Activated naive CD8-positive, alpha-beta T cell treated with anti-CD3 and anti-CD28 coated beads, Interleukin-2, amount 50 U/mL, for 24 hours (primary cell): ENCODE results near the gene RTN4.

Source experiments
- ATAC-seq: fragments of 150-1000 bp; cut with Tn5 transposase; one replicate; pipeline ENCODE4 v1.10.0; 2021
- DNase-seq: peaks from one replicate; pipeline ENCODE4 v3.0.0; 2021
- H3K27ac Mint-ChIP-seq: one replicate; pipeline ENCODE4 v1.8.0; 2021; ENCODE audit warnings: mild to moderate bottlenecking, mixed read lengths
- H3K27me3 Mint-ChIP-seq: one replicate; pipeline ENCODE4 v1.8.0; 2021; ENCODE audit warnings: mixed read lengths
- H3K36me3 Mint-ChIP-seq: one replicate; pipeline ENCODE4 v1.8.0; 2021; ENCODE audit warnings: low read depth, mixed read lengths
- H3K4me1 Mint-ChIP-seq: one replicate; pipeline ENCODE4 v1.8.0; 2021; ENCODE audit warnings: mixed read lengths
- H3K4me3 Mint-ChIP-seq: one replicate; pipeline ENCODE4 v1.8.0; 2021; ENCODE audit warnings: mild to moderate bottlenecking, moderate library complexity, mixed read lengths
- H3K9me3 Mint-ChIP-seq: one replicate; pipeline ENCODE4 v1.8.0; 2021; ENCODE audit warnings: mixed read lengths

The RTN4 gene

DNA sequence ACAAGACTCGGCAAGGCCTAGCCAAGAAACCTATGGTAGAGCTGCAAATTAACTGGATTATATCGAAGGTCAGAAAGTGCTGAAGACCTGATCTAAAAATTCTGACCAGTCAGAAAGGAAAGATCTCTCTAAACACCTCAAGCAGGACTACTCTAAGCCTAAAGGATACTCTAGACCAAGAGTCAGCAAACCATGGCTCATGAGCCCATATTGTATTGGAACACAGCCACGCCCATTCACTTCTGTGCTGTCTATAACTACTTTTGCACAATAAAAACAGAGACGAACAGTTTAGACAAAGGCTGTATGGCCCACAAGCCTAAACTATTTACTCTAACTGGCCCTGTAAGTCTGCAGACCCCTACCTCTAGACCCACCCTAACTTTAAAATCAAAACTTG, 18.7 kb downstream of the RTN4 start:
- Mint-ChIP-seq H3K4me1 (peaks cover 49% of the 10 kb centered on the region), H3K9me3 (peaks cover 11% of the 10 kb centered on the region), H3K27me3 (no peaks in the 10 kb centered on the region), H3K27ac (no peak overlapping the region), H3K4me3 (no peak overlapping the region), H3K36me3 (peaks cover 6% of the 10 kb centered on the region)
- ATAC-seq (no peak), DNase-seq (no peak)

DNA sequence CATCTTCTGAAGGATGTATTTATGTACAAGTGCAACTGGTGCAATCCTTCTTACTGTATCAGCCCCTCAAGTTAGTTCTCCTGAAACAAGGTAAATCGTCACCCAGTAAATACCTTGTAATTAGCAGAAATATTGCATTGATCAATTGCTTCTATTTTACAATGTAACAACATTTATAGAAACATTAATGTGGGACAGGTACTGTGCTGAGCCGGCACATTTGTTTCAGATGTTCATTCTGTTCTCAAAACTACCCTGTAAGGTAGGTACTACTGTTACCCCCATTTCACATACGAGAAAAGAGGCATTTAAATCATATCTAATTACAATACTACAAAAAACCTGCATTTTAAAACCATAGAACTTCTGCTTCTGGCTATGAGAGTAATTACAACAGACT, 19.5 kb downstream of the RTN4 start:
- Mint-ChIP-seq H3K27me3 (no peaks in the 10 kb centered on the region), H3K36me3 (peaks cover 4% of the 10 kb centered on the region), H3K9me3 (peaks cover 8% of the 10 kb centered on the region), H3K4me3 (no peak overlapping the region), H3K27ac (no peak overlapping the region), H3K4me1 (peaks cover 47% of the 10 kb centered on the region)
- DNase-seq (no peak), ATAC-seq (no peak)

DNA sequence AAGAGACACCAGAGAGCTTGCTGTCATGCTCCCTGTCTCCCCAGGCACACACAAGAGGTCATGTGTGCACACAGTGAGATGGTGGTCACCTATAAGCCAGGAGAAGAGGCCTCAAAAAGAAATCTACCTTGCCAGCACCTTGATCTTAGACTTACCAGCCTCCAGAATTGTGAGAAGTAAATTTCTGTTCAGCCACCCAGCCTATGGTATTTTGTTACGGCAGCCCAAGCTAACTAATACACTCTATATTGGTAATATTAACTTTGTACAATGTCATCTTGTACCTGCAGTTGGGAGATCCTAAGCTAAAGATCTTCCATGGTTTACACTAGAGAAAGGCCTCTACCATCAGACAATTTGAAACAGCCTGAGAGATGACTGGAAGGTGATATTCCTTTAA, 21.2 kb downstream of the RTN4 start:
- no peak overlapping the region for H3K27ac Mint-ChIP-seq
- H3K9me3 Mint-ChIP-seq, result no peaks in the 10 kb centered on the region
- DNase-seq, result no peak
- no peaks in the 10 kb centered on the region for H3K27me3 Mint-ChIP-seq
- no peak for ATAC-seq
- H3K36me3 Mint-ChIP-seq, result no peaks in the 10 kb centered on the region
- peaks cover 32% of the 10 kb centered on the region for H3K4me1 Mint-ChIP-seq
- H3K4me3 Mint-ChIP-seq, result no peak overlapping the region

DNA sequence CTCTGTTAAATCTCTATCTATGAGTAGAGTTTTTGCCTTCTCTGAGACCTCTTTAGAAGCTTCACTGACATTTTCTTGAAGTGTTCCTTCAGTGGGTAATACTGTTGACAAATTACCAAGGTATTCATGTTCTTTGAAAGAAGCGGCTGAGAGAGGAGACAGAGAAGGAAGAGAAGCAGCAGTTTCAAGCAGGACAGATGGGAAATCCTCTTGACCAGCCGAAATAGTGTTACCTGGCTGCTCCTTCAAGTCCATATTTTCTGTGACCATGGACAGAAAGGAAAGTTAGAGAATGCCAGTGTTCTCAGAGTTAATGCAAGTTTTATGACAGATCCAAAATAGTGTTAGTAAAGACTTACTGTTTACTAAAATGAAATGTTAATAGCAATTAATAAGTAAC, 23.0 kb downstream of the RTN4 start:
- ATAC-seq (no peak), DNase-seq (no peak)
- Mint-ChIP-seq H3K27me3 (no peaks in the 10 kb centered on the region), H3K27ac (no peak overlapping the region), H3K4me3 (no peak overlapping the region), H3K9me3 (no peaks in the 10 kb centered on the region), H3K36me3 (no peaks in the 10 kb centered on the region), H3K4me1 (peaks cover 17% of the 10 kb centered on the region)

DNA sequence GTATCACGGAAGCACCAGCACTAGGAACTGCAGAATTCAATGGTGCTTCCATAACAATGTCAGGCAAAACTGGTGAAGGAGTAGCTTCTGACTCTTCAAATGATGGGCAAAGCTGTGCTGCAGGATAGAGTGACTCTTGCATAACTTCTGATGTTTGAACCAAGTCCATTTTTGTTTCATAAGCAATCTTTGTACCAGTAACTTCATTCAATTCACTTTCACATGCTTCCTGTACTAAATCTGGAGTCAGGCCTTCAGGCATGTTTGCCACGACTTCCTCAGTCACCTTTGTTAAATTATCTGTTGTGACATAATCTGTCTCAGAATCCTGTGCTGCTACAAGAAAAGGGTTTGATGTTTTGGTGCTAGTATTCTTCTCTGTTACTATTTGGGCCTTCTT, 24.0 kb downstream of the RTN4 start:
- no peak for DNase-seq
- H3K4me1 Mint-ChIP-seq, result peaks cover 12% of the 10 kb centered on the region
- no peak overlapping the region for H3K27ac Mint-ChIP-seq
- no peaks in the 10 kb centered on the region for H3K9me3 Mint-ChIP-seq
- no peak overlapping the region for H3K4me3 Mint-ChIP-seq
- ATAC-seq, result no peak
- H3K27me3 Mint-ChIP-seq, result no peaks in the 10 kb centered on the region
- H3K36me3 Mint-ChIP-seq, result peaks cover 2% of the 10 kb centered on the region

GRCh38 chr2:55025627-55026026, 24.6 kb downstream of the RTN4 start:
- ATAC-seq (no peak), DNase-seq (no peak)
- H3K27ac Mint-ChIP-seq, result no peak overlapping the region
- H3K4me1 Mint-ChIP-seq, result peaks cover 12% of the 10 kb centered on the region
- no peak overlapping the region for H3K4me3 Mint-ChIP-seq
- H3K27me3 Mint-ChIP-seq, result no peaks in the 10 kb centered on the region
- H3K36me3 Mint-ChIP-seq, result peaks cover 4% of the 10 kb centered on the region
- no peaks in the 10 kb centered on the region for H3K9me3 Mint-ChIP-seq

GRCh38 chr2:55025082-55025481, 25.2 kb downstream of the RTN4 start:
- DNase-seq (no peak), ATAC-seq (no peak)
- H3K27ac Mint-ChIP-seq, result no peak overlapping the region
- H3K4me1 Mint-ChIP-seq, result peaks cover 9% of the 10 kb centered on the region
- H3K36me3 Mint-ChIP-seq, result peaks cover 9% of the 10 kb centered on the region
- H3K27me3 Mint-ChIP-seq, result no peaks in the 10 kb centered on the region
- peaks cover 1% of the 10 kb centered on the region for H3K9me3 Mint-ChIP-seq
- H3K4me3 Mint-ChIP-seq, result no peak overlapping the region

DNA sequence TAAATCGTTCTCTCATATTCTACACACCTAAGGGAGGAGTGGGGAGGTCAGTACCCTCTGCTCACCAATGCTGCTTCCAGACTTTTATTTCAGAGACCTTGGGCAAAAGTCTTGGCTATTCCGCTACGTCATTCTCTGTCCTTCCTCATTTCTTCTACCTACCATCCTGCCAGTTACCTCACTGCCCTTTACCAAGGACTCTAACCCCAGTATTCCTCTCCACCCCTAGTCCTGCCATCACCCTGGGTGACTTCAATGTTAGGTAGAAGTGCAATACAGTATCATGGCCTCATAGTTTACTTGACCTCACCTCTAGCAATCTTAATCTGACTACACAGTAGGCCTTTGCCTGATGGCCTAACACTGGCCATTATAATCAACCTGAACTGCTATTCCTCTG, 27.8 kb downstream of the RTN4 start:
- DNase-seq, result no peak
- Mint-ChIP-seq H3K27me3 (no peaks in the 10 kb centered on the region), H3K4me1 (peaks cover 6% of the 10 kb centered on the region), H3K36me3 (peaks cover 18% of the 10 kb centered on the region), H3K4me3 (no peak overlapping the region), H3K27ac (no peak overlapping the region), H3K9me3 (peaks cover 6% of the 10 kb centered on the region)
- ATAC-seq, result no peak

DNA sequence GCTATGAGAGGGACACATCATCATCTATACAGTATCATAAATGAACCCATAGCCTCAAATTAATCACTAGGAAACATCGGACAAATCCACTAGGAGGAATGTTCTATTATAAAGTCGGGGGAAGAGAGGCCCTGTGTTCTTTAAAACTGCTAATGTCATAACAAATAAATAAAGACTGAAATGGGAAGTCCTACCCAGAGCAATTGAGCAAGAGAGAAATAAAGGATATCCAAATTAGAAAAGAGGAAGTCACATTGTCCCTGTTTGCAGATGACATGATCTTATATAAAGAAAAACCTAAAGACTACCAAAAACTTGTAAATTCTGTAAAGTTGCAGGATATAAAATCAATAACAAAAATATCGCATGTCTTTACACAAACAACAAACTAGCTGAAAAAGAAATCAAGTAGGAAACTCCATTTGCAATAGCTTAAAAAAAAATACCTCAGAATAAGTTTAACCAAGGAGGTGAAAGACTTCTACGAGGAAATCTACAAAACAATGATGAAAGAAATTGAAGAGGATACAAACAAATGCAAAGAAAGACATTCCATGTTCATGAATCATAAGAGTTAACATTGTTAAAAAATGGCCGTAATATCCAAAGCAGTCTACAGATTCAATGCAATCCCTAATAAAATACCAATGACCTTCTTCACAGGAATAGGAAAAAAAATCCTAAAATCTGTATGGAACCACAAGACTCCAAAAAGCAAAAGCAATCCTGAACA, 30.6 kb downstream of the RTN4 start:
- Mint-ChIP-seq H3K4me3 (no peak overlapping the region), H3K4me1 (peaks cover 9% of the 10 kb centered on the region), H3K27me3 (no peaks in the 10 kb centered on the region), H3K9me3 (peaks cover 6% of the 10 kb centered on the region), H3K27ac (no peak overlapping the region), H3K36me3 (peaks cover 21% of the 10 kb centered on the region)
- DNase-seq (no peak), ATAC-seq (no peak)

GRCh38 chr2:55018619-55019018, 31.6 kb downstream of the RTN4 start:
- H3K4me3 Mint-ChIP-seq, result no peak overlapping the region
- peaks cover 6% of the 10 kb centered on the region for H3K9me3 Mint-ChIP-seq
- peaks cover 9% of the 10 kb centered on the region for H3K4me1 Mint-ChIP-seq
- H3K36me3 Mint-ChIP-seq, result peaks cover 21% of the 10 kb centered on the region
- no peaks in the 10 kb centered on the region for H3K27me3 Mint-ChIP-seq
- no peak overlapping the region for H3K27ac Mint-ChIP-seq
- DNase-seq, result no peak
- ATAC-seq, result no peak

GRCh38 chr2:55017880-55018279, 32.4 kb downstream of the RTN4 start:
- H3K27me3 Mint-ChIP-seq, result no peaks in the 10 kb centered on the region
- ATAC-seq (no peak), DNase-seq (no peak)
- no peak overlapping the region for H3K4me3 Mint-ChIP-seq
- peaks cover 21% of the 10 kb centered on the region for H3K36me3 Mint-ChIP-seq
- H3K27ac Mint-ChIP-seq, result no peak overlapping the region
- peaks cover 13% of the 10 kb centered on the region for H3K4me1 Mint-ChIP-seq
- peaks cover 6% of the 10 kb centered on the region for H3K9me3 Mint-ChIP-seq

DNA sequence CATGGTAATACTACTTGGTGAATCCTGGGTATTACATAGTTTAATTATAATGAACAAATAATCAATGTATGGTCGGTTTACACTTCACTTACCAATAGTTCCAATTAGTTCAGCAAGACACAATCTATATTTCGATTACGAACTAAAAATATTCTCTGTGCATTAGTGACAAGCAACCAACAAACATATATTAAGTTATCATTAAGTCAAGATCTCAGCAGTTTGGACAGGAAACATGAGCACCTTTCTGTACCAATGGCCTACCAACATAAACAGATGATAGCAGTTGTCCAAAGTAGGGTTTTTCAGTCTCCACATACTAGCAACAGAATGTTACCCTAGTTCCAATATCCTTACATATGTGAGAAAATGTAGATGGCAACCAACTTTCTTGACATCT, 32.8 kb downstream of the RTN4 start:
- H3K27ac Mint-ChIP-seq, result no peak overlapping the region
- H3K27me3 Mint-ChIP-seq, result no peaks in the 10 kb centered on the region
- H3K9me3 Mint-ChIP-seq, result peaks cover 6% of the 10 kb centered on the region
- H3K36me3 Mint-ChIP-seq, result peaks cover 21% of the 10 kb centered on the region
- peaks cover 13% of the 10 kb centered on the region for H3K4me1 Mint-ChIP-seq
- no peak for DNase-seq
- H3K4me3 Mint-ChIP-seq, result no peak overlapping the region
- no peak for ATAC-seq

DNA sequence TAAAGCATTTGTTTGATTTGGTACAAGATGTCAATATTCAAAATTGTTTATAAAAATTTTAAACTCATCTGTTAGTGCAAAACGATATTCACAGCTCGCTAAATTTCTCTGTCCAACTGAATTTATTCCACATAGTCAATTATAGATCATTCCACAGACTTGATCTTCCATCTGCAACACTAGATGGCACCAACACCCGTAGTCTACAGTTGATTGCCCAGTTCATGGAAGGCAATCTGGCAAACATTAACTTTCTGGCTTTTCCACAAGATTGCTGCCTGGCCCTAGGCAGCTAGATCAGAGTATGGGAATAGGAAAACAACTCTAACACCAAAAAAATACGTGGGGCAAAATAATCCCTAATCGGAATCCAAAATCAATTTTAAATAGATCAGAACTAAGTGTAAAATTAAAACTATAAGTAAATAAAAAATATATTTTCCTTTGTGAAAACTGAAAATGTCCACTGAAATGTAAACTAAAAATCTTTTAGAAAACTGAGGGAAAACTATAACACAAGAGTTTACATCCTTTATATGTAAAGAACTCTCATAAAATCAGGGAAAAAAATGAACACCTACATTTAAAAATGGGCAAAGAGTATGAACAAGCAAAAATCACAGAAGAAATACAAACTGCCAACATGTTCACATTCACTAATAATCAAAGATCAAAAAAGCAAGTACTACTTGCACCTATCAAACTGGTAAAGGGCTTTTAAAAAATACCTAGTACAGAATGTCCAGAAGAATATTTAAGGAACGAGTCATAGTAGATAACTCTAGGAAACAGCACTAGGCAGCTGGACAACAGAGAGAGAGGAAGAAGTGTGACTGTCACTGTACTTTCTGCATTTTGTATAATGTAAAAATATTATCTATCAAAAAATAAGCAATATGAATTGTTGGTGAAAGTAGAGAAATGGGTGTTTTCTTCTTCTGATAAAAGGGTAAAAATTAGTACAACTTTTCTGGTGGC, 35.0 kb downstream of the RTN4 start:
- peaks cover 31% of the 10 kb centered on the region for H3K4me1 Mint-ChIP-seq
- H3K27ac Mint-ChIP-seq, result no peak overlapping the region
- H3K9me3 Mint-ChIP-seq, result peaks cover 6% of the 10 kb centered on the region
- peaks cover 13% of the 10 kb centered on the region for H3K36me3 Mint-ChIP-seq
- ATAC-seq (no peak), DNase-seq (no peak)
- no peak overlapping the region for H3K4me3 Mint-ChIP-seq
- H3K27me3 Mint-ChIP-seq, result no peaks in the 10 kb centered on the region

- Mint-ChIP-seq H3K27ac (no peak overlapping the region), H3K4me1 (peaks cover 36% of the 10 kb centered on the region), H3K36me3 (peaks cover 3% of the 10 kb centered on the region), H3K4me3 (no peak overlapping the region), H3K27me3 (no peaks in the 10 kb centered on the region), H3K9me3 (no peaks in the 10 kb centered on the region)
- no peak for DNase-seq
- ATAC-seq, result no peak
These were observed 36.3 kb downstream of the RTN4 start for GRCh38 chr2:55013936-55014335.
